Fibroblast of the aortic adventitia (primary cell): ENCODE data around the gene STK4. TPM values are rescaled to one million over a fixed set of nuclear protein-coding genes. Genes with fewer than 3 reads are reported as not detected.

ENCODE experiments used
- DNase-seq: peaks from one replicate; pipeline ENCODE4 v3.0.0-alpha.2; 2010; ENCODE audit warnings: low read depth
- H3K4me3 ChIP-seq: 2 replicates; pipeline ENCODE4 v1.5.1; 2011; ENCODE audit warnings: low read depth, mild to moderate bottlenecking, control low read depth, low read length, moderate library complexity
- CTCF ChIP-seq: IDR thresholded peaks from 2 replicates; pipeline ENCODE4 v1.5.1; 2011; ENCODE audit warnings: mild to moderate bottlenecking, low read length, control low read depth, inconsistent platforms; ENCODE audit not compliant: insufficient read depth
- total RNA-seq: library from RNA; depleted of rRNA; stranded (reverse); fragments of >200 nt; gene quantifications from 2 replicates; pipeline ENCODE4 v1.2.3, GENCODE V29; 2012; ENCODE audit warnings: low replicate concordance

STK4 gene
- total RNA-seq, 1 donor, result 41.6 TPM

GRCh38 chr20:44990957-44991356, 24.6 kb downstream of the STK4 start:
- peak overlapping the region; percentile 45 for H3K4me3 ChIP-seq
- TF ChIP-seq CTCF, result no peak
- no peak for DNase-seq

GRCh38 chr20:44993343-44993742, 27.0 kb downstream of the STK4 start:
- TF ChIP-seq CTCF, result no peak
- no peak overlapping the region for H3K4me3 ChIP-seq
- DNase-seq, result peak; percentile 24

- no peak for TF ChIP-seq CTCF
- no peak for DNase-seq
- H3K4me3 ChIP-seq, result no peak overlapping the region
Observed at GRCh38 chr20:44997171-44997570, 30.9 kb downstream of the STK4 start.

GRCh38 chr20:44997668-44998067, 31.4 kb downstream of the STK4 start:
- no peak for TF ChIP-seq CTCF
- DNase-seq, result no peak

GRCh38 chr20:45008521-45009049, 42.3 kb downstream of the STK4 start:
- no peak for DNase-seq
- no peak for TF ChIP-seq CTCF
- no peak overlapping the region for H3K4me3 ChIP-seq

More at GRCh38 chr20:44997668-44998067, 31.4 kb downstream of the STK4 start:
- H3K4me3 ChIP-seq, result no peak overlapping the region

- no peak overlapping the region for H3K4me3 ChIP-seq
- TF ChIP-seq CTCF, result no peak
- peak; percentile 75 for DNase-seq
Observed at GRCh38 chr20:45010399-45010828, 44.1 kb downstream of the STK4 start.

GRCh38 chr20:45011108-45011526, 44.8 kb downstream of the STK4 start:
- H3K4me3 ChIP-seq, result no peak overlapping the region
- peak; percentile 75 for TF ChIP-seq CTCF
- DNase-seq, result peak; percentile 91
